ENCODE data around the gene OBSCN. TPM values are rescaled to one million over a fixed set of nuclear protein-coding genes. Genes with fewer than 3 reads are reported as not detected.

OBSCN gene
- total RNA-seq (ENCODE audit: low replicate concordance), result 3.7 and 20.0 TPM in 2 replicates

GRCh38 chr1:228207851-228208821 is at the start of gene OBSCN:
OBSCN (plus strand) TSS chr1:228208044; CDS start chr1:228211784, 3,740 bp downstream.

GRCh38 chr1:228165372-228166169 is 42.3 kb upstream of the OBSCN start, which contains the start of gene IBA57:
IBA57 (plus strand) TSS chr1:228165804; CDS start chr1:228165817, 13 bp downstream.

GRCh38 chr1:228416217-228416933 is 208.5 kb downstream of the OBSCN start, which contains the start of gene TRIM17:
TRIM17 (minus strand) TSS chr1:228416861; CDS start chr1:228415072, 1,789 bp downstream.

Other genes starting within 250 kb of the OBSCN start
- not detected in 2 replicates for gene WNT3A, start 201.0 kb upstream of the OBSCN start, total RNA-seq (ENCODE audit: low replicate concordance)
- gene ARF1, start 125.3 kb upstream of the OBSCN start, total RNA-seq (ENCODE audit: low replicate concordance), result 294 and 435 TPM in 2 replicates
- 3.9 and 6.9 TPM in 2 replicates for gene C1orf35, start 104.7 kb upstream of the OBSCN start, total RNA-seq (ENCODE audit: low replicate concordance)
- gene MRPL55, start 98.7 kb upstream of the OBSCN start, total RNA-seq (ENCODE audit: low replicate concordance), result 78.5 and 80.0 TPM in 2 replicates
- 640 and 916 TPM in 2 replicates for gene GUK1, start 67.8 kb upstream of the OBSCN start, total RNA-seq (ENCODE audit: low replicate concordance)
- 2.7 and 4.1 TPM in 2 replicates for gene GJC2, start 58.1 kb upstream of the OBSCN start, total RNA-seq (ENCODE audit: low replicate concordance)
- gene IBA57, start 42.2 kb upstream of the OBSCN start, total RNA-seq (ENCODE audit: low replicate concordance), result 1.5 and 2.3 TPM in 2 replicates
- 6.2 and 15.9 TPM in 2 replicates for gene TRIM11, start 198.8 kb downstream of the OBSCN start, total RNA-seq (ENCODE audit: low replicate concordance)
- 0.23 and 0.35 TPM in 2 replicates for gene TRIM17, start 208.8 kb downstream of the OBSCN start, total RNA-seq (ENCODE audit: low replicate concordance)

Measured in smooth muscle cell of the coronary artery (primary cell).